RWPE2 (cell line): Measurements from ENCODE around the gene TRAPPC5.

Source experiments
- ATAC-seq: fragments of 200-7000 bp; cut with Tn5 transposase; 3 replicates; pipeline ENCODE4 v1.9.1; 2021; ENCODE audit warnings: low read depth
- DNase-seq: peaks from one replicate; pipeline ENCODE4 v3.0.0-alpha.2; 2020; ENCODE audit warnings: low spot score
- H3K27ac ChIP-seq: fragments of 450-650 bp; 2 replicates; pipeline ENCODE4 v1.5.1; 2017; ENCODE audit warnings: mild to moderate bottlenecking; ENCODE audit not compliant: poor library complexity, severe bottlenecking
- H3K27me3 ChIP-seq: fragments of 250-450 bp; sonication (Bioruptor Pico); 2 replicates; pipeline ENCODE4 v1.5.1; 2021; ENCODE audit warnings: mild to moderate bottlenecking, moderate library complexity; ENCODE audit not compliant: insufficient read depth, poor library complexity, severe bottlenecking
- H3K36me3 ChIP-seq: fragments of 250-450 bp; sonication (Bioruptor Pico); 2 replicates; pipeline ENCODE4 v1.5.1; 2020; ENCODE audit warnings: low read depth, mild to moderate bottlenecking, moderate library complexity
- H3K4me1 ChIP-seq: fragments of 250-450 bp; sonication (Bioruptor Pico); 2 replicates; pipeline ENCODE4 v1.5.1; 2021; ENCODE audit warnings: mild to moderate bottlenecking, moderate library complexity; ENCODE audit not compliant: insufficient read depth, poor library complexity, severe bottlenecking
- H3K4me3 ChIP-seq: fragments of 250-450 bp; sonication (Bioruptor Pico); 2 replicates; pipeline ENCODE4 v1.5.1; 2021; ENCODE audit warnings: mild to moderate bottlenecking, moderate library complexity; ENCODE audit not compliant: severe bottlenecking
- H3K9me3 ChIP-seq: fragments of 250-450 bp; sonication (Bioruptor Pico); 2 replicates; pipeline ENCODE4 v1.5.1; 2021; ENCODE audit warnings: mild to moderate bottlenecking, moderate library complexity; ENCODE audit not compliant: severe bottlenecking
- TF ChIP-seq, protein P1 (sequence below): fragments of 450-650 bp; IDR thresholded peaks from one replicate; pipeline ENCODE4 v1.5.1; 2017; ENCODE audit warnings: mild to moderate bottlenecking, moderate library complexity; ENCODE audit not compliant: poor library complexity, severe bottlenecking

The TRAPPC5 gene

DNA sequence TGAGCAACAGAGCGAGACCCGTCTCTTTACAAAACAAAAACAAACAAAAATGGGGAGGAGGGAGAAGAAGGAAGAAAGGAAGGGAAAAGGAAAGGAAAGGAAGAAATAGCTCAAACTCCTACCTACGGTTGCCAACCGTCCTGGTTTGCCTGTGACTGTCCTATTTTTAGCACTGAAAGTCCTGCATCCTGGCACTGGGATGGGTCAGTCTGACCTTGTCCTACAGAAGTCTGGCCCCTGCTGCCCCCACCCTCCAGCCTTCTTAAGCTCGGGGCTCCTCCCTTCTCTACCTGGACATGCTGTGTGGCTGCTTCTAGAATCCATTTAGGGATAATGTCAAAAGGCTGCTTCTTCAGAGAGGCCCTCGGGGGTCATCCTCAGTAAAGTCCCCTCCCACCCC, 45.0 kb upstream of the TRAPPC5 start:
- DNase-seq: no peak
- H3K4me1 ChIP-seq: peaks cover 7% of the 10 kb centered on the region
- no peak overlapping the region for H3K27ac ChIP-seq
- H3K27me3 ChIP-seq: no peaks in the 10 kb centered on the region
- TF ChIP-seq, protein P1, sequence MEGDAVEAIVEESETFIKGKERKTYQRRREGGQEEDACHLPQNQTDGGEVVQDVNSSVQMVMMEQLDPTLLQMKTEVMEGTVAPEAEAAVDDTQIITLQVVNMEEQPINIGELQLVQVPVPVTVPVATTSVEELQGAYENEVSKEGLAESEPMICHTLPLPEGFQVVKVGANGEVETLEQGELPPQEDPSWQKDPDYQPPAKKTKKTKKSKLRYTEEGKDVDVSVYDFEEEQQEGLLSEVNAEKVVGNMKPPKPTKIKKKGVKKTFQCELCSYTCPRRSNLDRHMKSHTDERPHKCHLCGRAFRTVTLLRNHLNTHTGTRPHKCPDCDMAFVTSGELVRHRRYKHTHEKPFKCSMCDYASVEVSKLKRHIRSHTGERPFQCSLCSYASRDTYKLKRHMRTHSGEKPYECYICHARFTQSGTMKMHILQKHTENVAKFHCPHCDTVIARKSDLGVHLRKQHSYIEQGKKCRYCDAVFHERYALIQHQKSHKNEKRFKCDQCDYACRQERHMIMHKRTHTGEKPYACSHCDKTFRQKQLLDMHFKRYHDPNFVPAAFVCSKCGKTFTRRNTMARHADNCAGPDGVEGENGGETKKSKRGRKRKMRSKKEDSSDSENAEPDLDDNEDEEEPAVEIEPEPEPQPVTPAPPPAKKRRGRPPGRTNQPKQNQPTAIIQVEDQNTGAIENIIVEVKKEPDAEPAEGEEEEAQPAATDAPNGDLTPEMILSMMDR: no peak
- no peaks in the 10 kb centered on the region for H3K9me3 ChIP-seq
- H3K36me3 ChIP-seq: no peaks in the 10 kb centered on the region; the same call in 1 of the 2 replicates
- no peak for ATAC-seq
- no peak overlapping the region for H3K4me3 ChIP-seq

DNA sequence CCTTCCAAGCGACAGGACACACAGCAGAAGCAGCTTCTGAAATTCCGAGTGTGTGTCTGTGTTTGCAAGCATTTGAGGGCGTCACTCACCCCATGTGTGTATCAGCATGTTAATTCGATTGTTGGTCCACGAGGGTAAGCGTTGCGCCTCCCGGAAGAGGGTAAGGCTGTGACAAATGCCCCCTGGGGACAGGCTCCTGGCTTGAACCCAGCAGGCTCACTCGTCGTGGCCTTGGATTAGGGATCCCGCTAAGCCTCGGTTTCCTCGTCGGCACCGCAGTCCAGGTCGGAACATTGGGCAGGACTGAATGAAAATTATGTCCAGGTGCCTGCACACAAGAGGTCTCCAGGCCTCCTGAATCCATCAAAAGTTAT, 44.3 kb upstream of the TRAPPC5 start:
- Histone ChIP-seq H3K27me3 (no peaks in the 10 kb centered on the region), H3K4me1 (peaks cover 3% of the 10 kb centered on the region), H3K9me3 (no peaks in the 10 kb centered on the region), H3K27ac (no peak overlapping the region), H3K36me3 (no peaks in the 10 kb centered on the region; the same call in 1 of the 2 replicates), H3K4me3 (peak overlapping the region; percentile 79)
- ATAC-seq: no peak
- TF ChIP-seq, protein P1: no peak
- DNase-seq: no peak

DNA sequence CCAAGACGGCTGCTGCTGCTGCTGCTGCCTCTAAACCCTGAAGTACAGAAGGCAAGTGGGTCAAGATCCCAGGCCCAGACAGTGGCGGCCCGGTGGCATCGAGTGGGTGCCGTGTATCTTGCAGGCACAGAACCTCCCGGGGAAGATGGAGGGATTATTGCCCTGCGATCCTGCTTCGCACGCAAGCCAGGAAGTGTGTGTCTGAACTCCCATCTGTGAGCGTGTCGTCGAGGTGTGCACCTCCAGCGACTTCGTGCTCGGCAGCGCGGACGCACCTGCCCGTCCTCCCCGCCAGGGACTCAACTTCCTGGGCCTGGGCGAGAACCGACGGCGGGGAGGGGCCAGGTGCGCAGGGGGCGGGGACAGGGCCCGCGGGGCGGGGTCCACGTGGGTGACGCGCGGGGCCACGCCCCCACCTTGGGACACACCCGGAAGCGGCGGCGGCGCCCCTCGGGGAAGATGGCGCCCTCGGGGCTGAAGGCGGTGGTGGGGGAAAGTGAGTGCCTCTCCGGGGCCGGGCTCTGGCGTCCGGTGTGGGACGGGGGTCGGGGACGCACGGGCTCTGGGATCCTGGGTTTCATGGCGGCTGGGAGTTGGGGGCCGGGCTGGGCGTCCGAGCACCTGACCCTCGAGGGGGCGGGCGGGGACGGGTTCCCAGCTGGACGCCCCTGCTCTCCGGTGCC, 43.8 kb upstream of the TRAPPC5 start, which contains the start of gene STXBP2:
STXBP2 (plus strand) TSS at position 420 of the 683 bp plus-strand sequence; CDS start at position 460, 40 bp downstream.
- no peaks in the 10 kb centered on the region for H3K27me3 ChIP-seq
- H3K4me1 ChIP-seq: peaks cover 3% of the 10 kb centered on the region
- DNase-seq: no peak
- no peaks in the 10 kb centered on the region for H3K9me3 ChIP-seq
- TF ChIP-seq, protein P1: no peak
- ATAC-seq: peak; percentile 78
- H3K36me3 ChIP-seq: no peaks in the 10 kb centered on the region; the same call in 1 of the 2 replicates
- peak within 1 kb of the TSS; percentile 79 for H3K4me3 ChIP-seq
- H3K27ac ChIP-seq: peak within 1 kb of the TSS; percentile 22

DNA sequence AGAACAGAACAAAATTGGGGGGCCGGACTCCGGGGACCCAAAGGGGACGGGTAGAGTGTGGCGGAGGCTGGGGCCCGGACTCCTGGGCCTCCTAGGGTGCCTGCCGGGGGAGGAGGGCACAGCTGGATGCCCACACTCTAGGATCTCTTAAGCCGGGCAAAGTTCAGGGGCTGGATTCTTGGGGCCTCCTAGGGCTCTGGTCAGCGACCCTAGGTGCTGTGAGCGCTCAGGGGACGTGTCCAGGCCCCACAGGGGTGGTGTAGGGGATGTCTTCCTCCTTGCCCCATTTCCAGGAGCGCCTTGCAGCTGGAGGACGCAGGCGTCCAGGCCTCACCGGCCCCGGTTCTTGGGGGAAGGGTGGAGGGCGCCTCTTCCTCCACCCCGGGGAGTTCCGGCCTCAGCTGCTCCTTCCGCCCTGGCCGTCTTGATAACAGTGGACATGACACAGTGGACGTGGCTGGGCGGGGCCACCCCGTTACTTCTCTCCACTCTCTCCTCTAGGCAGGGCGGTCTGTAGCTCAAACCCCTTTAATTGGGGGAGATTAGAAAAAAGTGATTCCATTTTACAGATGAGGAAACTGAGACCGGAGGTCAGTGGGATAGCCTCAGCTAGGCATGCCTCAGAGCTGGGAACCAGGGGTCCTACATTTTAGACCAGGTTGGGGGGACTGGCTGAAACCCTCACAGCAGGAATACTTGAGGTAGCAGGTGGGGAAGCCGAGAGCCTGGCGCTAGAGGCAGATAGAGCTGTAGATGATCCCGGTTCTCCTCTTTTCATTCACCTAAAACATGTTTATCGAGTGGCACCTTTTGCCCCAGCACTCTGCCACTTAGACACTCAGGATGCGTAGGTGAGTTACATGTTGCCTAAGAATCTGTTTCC, 43.0 kb upstream of the TRAPPC5 start:
- no peaks in the 10 kb centered on the region for H3K9me3 ChIP-seq
- H3K27me3 ChIP-seq: no peaks in the 10 kb centered on the region
- H3K4me3 ChIP-seq: peak overlapping the region; percentile 79
- H3K36me3 ChIP-seq: no peaks in the 10 kb centered on the region; the same call in 1 of the 2 replicates
- peak overlapping the region; percentile 22 for H3K27ac ChIP-seq
- TF ChIP-seq, protein P1: no peak
- ATAC-seq (peak; percentile 32; the same call in 1 of the 3 replicates), DNase-seq (no peak)
- peaks cover 3% of the 10 kb centered on the region for H3K4me1 ChIP-seq
